NCI-H524 treated with DMSO at 0.1 percent for 48 hours (cell line): ENCODE results near the gene VANGL1.

Experiments used
- DNase-seq: peaks from one replicate; lab custom pipeline; 2025; lab: John Stamatoyannopoulos, UW

VANGL1 gene

DNA sequence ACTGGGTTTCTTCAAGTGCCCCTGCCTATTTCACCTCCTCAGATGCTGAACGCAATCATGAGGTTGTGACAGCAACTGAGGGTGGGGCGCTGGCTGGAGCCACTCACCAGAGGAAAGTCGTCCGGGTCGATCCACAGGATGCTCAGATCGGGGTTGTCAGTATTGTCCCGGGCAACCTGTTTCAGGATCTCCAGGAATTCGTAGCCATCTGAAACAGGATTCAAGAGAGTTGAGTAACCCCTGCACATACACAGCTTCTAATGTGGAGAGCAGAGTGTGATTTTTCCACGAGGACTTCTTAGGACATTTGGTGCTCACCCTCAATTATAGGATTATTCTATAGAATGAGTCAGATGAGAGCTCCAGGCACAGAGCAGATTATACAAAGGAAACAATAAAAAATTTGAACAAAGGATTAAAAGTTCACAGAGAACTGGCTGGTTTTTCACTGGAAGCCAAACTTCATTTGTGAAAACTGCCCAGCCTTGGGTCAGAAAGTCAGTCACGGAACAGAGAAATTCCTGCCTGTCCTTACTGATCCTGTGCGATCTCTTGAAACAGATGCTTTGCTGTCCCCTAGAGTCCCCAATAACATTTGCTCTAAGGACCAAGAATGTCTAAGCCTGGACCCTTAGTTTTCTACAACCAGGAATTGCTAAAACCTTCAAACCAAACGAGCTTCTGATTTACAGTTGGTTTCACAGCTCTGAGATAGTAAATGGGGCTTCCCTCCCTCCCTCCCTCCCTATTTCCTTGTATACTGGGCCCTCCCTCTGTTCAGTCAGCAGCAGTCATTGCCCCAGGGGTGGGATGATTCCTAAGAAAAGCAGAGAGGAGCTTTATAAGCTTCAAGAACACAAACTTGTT, 63.5 kb downstream of the VANGL1 start:
- DNase-seq = no peak

- no peak for DNase-seq
Observed at GRCh38 chr1:115705963-115706362, 64.2 kb downstream of the VANGL1 start.

- no peak for DNase-seq
Observed at GRCh38 chr1:115706587-115707425, 65.0 kb downstream of the VANGL1 start.

DNA sequence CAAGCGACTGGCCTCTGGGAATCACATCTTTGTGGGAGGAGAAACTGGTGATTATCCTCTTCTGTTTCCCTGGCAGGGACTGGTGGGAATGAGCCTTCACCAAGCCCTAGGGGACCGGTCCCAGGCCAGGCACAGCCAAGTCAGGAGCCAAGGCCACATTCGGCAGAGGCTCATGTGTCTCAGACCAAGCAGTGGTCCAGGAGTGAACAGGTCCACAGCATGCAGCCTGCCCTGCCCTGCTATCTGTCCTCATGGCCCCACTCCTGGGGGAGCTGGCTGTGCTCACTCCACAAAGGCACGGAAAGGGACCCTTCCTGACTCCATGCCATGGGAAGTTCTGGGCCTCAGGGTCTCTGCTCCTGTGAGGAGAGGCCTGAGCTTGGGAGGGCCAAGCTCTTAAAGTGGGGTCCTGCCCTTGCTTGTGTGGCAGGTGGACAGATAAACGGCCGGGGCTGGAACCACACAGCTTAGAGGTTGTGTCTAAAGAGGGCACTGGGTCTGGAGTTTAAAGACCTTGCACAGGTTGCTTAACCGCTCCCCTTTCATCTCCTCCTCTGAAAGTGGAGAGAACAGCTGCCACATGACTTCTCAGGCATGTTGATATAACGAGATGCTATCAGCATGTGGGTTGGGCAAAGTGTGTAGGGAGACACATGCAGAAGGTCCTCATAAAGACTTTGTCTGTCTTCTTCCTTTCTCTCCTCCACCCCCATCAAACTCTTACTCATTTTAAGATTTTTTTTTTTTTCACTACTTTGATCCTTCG, 69.3 kb downstream of the VANGL1 start:
- DNase-seq = no peak

DNA sequence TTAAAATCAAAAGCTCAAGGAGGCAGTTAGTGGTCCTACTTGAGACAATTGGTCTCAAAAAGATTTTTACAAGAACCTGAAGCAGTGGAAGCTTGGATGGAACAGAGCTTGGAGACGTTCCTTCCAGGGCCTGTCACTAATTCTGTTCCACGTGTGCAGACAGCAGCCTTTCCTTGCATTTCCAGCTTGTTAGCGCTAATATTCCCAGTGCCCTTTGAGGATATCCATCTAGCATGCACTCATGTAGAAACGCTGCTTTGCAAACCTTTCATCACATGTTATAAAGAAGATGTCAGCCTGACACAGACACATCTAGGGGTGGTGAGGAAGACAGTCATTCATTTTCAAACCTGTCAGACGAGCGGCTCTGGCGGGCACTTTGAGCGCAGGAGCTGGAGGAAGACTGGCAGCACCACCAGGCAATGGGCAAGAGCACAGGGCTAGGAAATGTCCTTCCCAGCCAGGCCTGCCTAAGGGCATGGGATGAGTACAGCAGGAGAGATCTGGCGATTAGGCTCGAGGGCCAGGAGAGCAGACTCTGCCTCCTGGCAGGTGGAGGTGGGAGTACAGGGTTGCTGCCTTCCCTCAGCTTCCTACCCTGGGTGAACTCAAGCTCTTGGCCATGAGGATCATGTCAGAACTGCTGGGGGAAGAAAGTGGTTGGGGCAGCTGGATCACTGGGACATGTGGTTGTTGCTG, 71.3 kb downstream of the VANGL1 start:
- no peak for DNase-seq

DNA sequence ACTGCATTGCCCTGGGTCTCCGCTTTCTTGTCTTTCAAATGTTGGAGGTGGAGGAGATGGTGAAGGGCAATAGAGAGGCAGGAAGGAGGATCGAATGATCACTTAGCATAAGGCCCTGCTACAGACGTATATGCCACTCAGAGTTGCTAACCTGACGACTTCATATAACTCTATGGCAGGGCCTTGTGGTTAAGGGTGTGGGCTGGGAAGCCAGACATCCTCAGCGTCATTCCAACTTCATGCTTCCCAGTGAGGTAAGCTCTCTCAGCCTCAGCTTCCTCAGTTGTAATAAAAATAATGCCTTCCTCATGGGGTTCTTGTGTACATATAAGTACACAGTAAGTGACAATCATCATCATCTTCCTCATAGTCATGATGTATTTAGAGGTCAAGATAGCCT, 72.1 kb downstream of the VANGL1 start:
- DNase-seq = no peak

- no peak for DNase-seq
Observed at GRCh38 chr1:115714572-115715141, 72.9 kb downstream of the VANGL1 start.

- DNase-seq = no peak
Observed at GRCh38 chr1:115717541-115717940, 75.8 kb downstream of the VANGL1 start.

DNA sequence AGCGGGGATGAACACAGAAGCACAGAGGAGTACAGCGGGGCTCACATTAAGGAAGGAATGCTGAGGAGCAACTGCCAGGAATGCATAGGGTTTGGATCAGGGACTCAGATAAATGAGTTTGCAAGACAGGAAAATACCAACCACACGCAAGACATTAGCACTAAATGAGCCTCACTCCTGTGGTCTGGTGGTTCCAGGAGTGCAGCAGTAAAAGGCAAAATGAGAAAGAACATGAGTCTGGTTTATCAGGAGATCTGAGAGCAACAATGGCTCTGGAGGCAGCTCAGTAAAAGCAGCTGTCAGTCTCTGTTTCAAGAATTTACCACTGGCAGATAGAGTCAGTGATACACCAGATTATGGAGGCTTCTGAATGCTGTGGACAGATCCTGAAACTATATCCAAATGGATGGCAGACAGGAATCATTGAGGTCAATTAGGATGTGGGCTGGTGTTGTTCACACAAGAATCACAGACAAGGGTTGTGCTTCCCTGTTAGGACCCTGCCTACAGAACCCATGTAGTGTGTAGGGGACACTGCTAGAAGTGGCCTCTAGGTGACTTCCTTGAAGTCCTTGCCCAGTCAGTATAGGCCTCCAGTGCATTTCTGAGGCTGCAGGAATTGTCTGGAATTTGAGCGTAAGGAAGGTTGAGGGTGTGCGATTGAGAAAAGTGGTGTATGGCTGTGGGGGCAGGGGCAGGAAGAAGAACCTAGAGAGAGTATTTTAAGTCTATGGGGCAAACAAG, 76.4 kb downstream of the VANGL1 start:
- DNase-seq = no peak

- no peak for DNase-seq
Observed at GRCh38 chr1:115719285-115719684, 77.5 kb downstream of the VANGL1 start.

DNA sequence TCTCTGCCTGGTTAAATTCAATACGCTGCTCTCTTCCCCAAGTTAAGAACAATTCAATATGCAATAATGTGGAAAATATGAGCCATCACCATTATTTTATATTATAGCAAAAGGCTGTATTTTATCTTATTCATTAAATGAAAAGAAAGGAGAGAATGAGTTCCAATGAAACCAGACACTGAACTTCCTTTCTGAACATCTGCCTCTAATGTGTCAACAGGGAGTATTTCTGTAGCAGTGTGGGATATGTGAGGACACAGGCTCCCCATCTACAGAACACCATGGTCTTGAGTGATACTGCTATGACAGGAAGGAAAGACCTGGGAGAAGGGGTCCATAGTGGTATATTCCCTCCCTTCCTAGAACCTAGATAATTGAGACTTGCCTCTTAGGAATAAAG, 80.5 kb downstream of the VANGL1 start:
- no peak for DNase-seq

DNA sequence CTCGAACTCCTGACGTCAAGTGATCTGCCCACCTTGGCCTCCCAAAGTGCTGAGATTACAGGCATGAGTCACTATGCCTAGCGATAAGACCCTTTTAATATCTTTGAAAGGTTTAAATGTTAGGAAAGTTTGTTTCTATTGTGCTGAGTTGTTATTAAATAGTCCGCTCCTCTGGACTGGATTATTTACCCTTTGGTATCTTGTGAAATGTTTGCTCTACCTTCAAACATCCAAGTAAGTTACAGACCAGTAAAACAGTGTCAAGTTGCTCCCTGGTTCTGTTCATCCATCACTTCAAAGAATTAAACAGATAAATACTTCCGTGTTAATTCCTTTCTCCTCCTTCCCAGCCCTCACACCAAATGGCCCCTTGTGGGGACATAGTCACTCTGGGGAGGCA, 82.0 kb downstream of the VANGL1 start:
- DNase-seq = no peak

- DNase-seq = no peak
Observed at GRCh38 chr1:115725600-115725999, 83.8 kb downstream of the VANGL1 start.

DNA sequence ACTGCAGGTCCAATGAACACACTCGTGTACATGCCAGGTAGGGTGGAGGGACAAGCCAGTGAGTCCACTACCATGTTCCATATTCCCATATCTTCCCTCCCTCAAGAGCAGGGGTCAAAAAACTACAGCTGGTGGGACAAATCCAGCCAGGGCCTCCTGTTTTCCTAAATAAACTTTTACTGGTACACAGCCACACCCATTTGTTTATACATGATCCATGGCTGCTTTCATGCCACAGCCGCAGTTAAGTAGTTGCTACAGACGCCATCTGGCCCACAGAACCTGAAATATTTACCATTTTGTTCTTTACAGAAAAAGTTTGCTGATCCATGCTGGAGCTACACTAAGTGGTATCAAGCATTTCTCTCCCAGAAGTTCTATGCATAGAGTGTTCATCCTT, 84.4 kb downstream of the VANGL1 start:
- no peak for DNase-seq

DNA sequence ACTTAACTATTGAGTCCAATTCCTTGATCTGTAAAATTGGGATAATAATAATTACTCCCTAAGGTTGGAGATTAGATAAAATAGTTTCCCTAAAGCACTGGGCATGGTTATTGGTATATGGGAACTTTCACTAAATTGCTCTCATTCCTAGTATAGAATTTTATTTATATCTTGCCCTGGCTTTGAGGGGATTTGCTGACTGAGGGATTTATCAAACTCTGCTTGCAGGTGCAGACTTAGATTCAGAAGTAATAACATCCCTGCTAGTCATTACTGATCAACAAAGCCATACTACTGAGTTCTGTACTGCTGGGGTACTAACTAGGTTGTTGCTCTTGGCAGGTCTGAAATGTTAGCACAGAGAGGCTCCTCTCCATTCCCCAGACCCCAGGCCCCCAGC, 84.8 kb downstream of the VANGL1 start:
- DNase-seq = no peak

GRCh38 chr1:115727706-115728249, 86.0 kb downstream of the VANGL1 start:
- no peak for DNase-seq

DNA sequence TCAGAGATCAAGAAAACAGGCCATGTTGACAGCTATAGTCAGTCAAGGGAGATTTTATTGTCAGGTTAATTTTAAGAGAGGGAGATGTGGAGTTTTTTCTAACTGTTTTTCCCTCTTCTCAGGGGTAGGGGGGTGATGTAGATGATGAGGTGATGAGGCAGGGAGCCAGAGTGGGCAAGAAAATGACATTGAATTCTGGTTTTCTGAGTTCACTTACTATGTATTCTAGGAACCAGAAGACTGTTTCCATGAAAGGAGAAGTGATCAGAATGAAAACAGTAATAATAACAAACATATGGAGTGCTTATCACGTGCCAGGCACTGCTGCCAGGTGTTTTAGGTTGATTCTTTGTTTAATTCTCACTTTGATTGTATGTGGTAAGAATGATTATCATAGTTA, 86.6 kb downstream of the VANGL1 start:
- no peak for DNase-seq

DNA sequence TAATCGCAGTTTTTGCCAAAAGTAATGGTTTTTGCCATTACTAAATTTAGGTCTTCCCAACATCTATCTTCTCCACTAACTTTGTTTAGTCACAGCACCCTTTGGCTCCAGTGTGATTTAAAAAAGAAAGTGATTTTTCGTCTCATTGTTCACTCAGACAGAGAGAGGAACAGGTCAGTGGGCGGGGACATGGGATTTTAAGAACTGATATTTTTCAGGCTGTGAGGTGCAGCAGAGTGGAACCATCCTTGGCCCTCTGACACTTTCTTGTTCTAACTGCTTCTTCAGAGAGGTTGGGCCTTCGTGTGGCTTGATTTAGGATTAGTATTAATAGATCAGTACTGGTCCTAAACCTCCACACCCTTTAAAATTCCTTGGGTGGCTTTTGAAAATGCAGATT, 88.0 kb downstream of the VANGL1 start:
- DNase-seq = no peak

DNA sequence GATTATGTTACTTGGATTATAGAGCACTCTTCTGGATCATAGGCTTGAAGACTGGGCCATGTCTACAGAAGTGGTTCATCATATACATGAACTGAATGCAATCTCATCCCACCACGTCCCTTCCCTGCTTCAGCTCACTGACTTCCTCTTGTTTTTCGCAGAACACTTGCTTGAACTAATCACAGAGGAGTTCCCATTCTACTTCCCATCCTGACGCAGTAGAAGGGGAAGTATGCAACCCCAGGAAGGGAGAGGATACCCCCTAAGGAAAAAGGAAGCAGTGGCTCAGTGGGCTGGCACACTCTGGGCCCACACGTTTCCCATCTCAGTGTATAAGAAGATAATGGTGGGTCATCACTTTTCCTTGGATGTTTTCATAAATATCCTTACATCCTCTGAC, 90.5 kb downstream of the VANGL1 start:
- no peak for DNase-seq

DNA sequence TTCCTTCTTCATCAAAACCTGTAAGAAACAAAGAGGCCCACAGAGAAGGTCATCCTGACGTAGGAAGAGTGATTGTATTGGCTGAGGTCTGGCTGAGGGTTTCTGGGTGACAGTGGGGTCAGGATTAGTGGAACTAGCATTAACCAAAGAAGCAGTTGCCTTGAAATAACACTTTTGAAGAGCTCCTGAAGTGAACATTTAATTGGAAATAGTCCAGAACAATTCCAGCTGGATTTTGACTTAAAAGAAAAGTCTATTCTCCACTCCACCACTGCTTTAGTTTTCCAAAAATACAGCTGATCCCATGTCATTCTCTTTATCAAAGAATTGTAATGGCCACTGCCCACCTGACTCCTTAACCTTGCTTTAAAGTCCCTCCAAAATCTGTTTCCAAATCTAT, 99.0 kb downstream of the VANGL1 start:
- DNase-seq = no peak
